Thyroid gland (tissue), 4 donors: Measurements from ENCODE around the gene TCTN3.

Source experiments
- POLR2A ChIP-seq, 2 donors: fragments of 450-650 bp; IDR thresholded peaks; one replicate each; pipeline ENCODE4 v1.6.1; 2017; ENCODE audit warnings: antibody characterized with exemption in 2 of 2, mild to moderate bottlenecking in 2 of 2, moderate library complexity in 1 of 2
- TF ChIP-seq, protein P1 (sequence below), 6 experiments: fragments of 200-600 bp in 3 of 6; fragments of 450-650 bp in 3 of 6; sonication (generic) in 3 of 6; IDR thresholded peaks; one replicate each; pipeline ENCODE4 v1.5.1; 2016 to 2019; ENCODE audit warnings: antibody characterized with exemption in 6 of 6, mild to moderate bottlenecking in 2 of 6, inconsistent platforms in 1 of 6, moderate library complexity in 1 of 6

DNA sequence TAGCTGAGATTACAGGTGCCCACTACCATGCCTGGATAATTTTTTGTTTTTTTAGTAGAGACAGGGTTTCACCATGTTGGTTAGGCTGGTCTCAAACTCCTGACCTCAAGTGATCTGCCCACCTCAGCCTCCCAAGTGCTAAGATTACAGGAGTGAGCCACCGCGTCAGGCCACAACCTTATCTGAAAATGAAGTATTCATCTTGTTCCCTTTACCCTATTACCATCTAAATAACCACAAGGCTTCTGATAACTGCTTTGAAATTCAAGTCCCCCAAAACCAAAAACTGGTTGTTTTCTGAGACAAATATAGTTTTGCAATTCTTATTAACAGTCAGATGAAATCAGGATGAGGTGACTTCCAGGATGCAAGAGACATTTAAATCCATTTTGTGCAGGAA lies 2.4 kb downstream of the TCTN3 start:
- TF ChIP-seq, protein P1, sequence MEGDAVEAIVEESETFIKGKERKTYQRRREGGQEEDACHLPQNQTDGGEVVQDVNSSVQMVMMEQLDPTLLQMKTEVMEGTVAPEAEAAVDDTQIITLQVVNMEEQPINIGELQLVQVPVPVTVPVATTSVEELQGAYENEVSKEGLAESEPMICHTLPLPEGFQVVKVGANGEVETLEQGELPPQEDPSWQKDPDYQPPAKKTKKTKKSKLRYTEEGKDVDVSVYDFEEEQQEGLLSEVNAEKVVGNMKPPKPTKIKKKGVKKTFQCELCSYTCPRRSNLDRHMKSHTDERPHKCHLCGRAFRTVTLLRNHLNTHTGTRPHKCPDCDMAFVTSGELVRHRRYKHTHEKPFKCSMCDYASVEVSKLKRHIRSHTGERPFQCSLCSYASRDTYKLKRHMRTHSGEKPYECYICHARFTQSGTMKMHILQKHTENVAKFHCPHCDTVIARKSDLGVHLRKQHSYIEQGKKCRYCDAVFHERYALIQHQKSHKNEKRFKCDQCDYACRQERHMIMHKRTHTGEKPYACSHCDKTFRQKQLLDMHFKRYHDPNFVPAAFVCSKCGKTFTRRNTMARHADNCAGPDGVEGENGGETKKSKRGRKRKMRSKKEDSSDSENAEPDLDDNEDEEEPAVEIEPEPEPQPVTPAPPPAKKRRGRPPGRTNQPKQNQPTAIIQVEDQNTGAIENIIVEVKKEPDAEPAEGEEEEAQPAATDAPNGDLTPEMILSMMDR (IDR thresholded peaks at IDR 0.05): no peak
- TF ChIP-seq POLR2A (IDR thresholded peaks at IDR 0.05): no peak
